ENCODE data around the gene KRT83.
A peak's percentile ranks its signal among the peaks of the same experiment; 100 is the strongest.
"Not testable (repeated sequence)": the region's sequence is repeated elsewhere in the genome, so short reads cannot be mapped to it uniquely, and the experiment has no call there.

Gene KRT83

GRCh38 chr12:52352951-52353350 is 31.8 kb upstream of the KRT83 start:
- DNase-seq = no peak

GRCh38 chr12:52351196-52352059 is 30.2 kb upstream of the KRT83 start:
- DNase-seq = no peak

GRCh38 chr12:52350786-52351185 is 29.6 kb upstream of the KRT83 start:
- no peak for DNase-seq

GRCh38 chr12:52350021-52350620 is 28.9 kb upstream of the KRT83 start:
- no peak for DNase-seq

- no peak for DNase-seq
Measured at GRCh38 chr12:52349196-52349595, 28.0 kb upstream of the KRT83 start.

- no peak for DNase-seq
Measured at GRCh38 chr12:52347551-52348510, 26.6 kb upstream of the KRT83 start.

- no peak for DNase-seq
Measured at GRCh38 chr12:52347016-52347415, 25.8 kb upstream of the KRT83 start.

GRCh38 chr12:52346593-52346992 is 25.4 kb upstream of the KRT83 start:
- DNase-seq = no peak

GRCh38 chr12:52345041-52345440 is 23.8 kb upstream of the KRT83 start:
- DNase-seq = not testable (repeated sequence)

GRCh38 chr12:52344111-52344510 is 22.9 kb upstream of the KRT83 start:
- DNase-seq = no peak

GRCh38 chr12:52343550-52343949 is 22.4 kb upstream of the KRT83 start:
- DNase-seq = no peak

- DNase-seq = no peak
Measured at GRCh38 chr12:52342781-52343490, 21.7 kb upstream of the KRT83 start.

GRCh38 chr12:52341066-52341580 is 19.9 kb upstream of the KRT83 start:
- no peak for DNase-seq

GRCh38 chr12:52338241-52338960 is 17.2 kb upstream of the KRT83 start:
- DNase-seq = no peak

GRCh38 chr12:52337054-52337453 is 15.9 kb upstream of the KRT83 start:
- DNase-seq = no peak

- no peak for DNase-seq
Measured at GRCh38 chr12:52336641-52337040, 15.4 kb upstream of the KRT83 start.

GRCh38 chr12:52335598-52336262 is 14.5 kb upstream of the KRT83 start:
- peak; percentile 23 for DNase-seq

GRCh38 chr12:52334185-52334584 is 13.0 kb upstream of the KRT83 start:
- DNase-seq = no peak

- DNase-seq = no peak
Measured at GRCh38 chr12:52333321-52333720, 12.1 kb upstream of the KRT83 start.

GRCh38 chr12:52332381-52332780 is 11.2 kb upstream of the KRT83 start:
- DNase-seq = no peak

- no peak for DNase-seq
Measured at GRCh38 chr12:52331833-52332232, 10.6 kb upstream of the KRT83 start.

Data from NCI-H345 (cell line).